Nephron (organoid): ENCODE measurements around the gene AP2A1.

ENCODE experiments used
- H3K27ac Mint-ChIP-seq, 3 experiments: 2 replicates each; pipeline ENCODE4 v1.8.0; 2020; ENCODE audit warnings: mixed read lengths in 3 of 3, mild to moderate bottlenecking in 2 of 3, moderate library complexity in 1 of 3
- H3K27me3 Mint-ChIP-seq: 2 replicates; pipeline ENCODE4 v1.8.0; 2021; ENCODE audit warnings: low read depth, mild to moderate bottlenecking, moderate library complexity, mixed read lengths
- H3K36me3 Mint-ChIP-seq: 2 replicates; pipeline ENCODE4 v1.8.0; 2020; ENCODE audit warnings: low read depth, mixed read lengths
- H3K4me1 Mint-ChIP-seq: 2 replicates; pipeline ENCODE4 v1.8.0; 2020; ENCODE audit warnings: mixed read lengths
- H3K4me3 Mint-ChIP-seq, 3 experiments: 2 replicates each; pipeline ENCODE4 v1.8.0; 2020; ENCODE audit warnings: mild to moderate bottlenecking in 3 of 3, mixed read lengths in 3 of 3, moderate library complexity in 2 of 3
- H3K9me3 Mint-ChIP-seq: 2 replicates; pipeline ENCODE4 v1.8.0; 2020; ENCODE audit warnings: mixed read lengths
- TF ChIP-seq, protein P1 (sequence below), 3 experiments: fragments of 200-600 bp; sonication (generic); IDR thresholded peaks; one replicate each; pipeline ENCODE4 v1.5.0; 2021; ENCODE audit warnings: antibody characterized with exemption in 3 of 3; ENCODE audit not compliant: unreplicated experiment in 3 of 3

Gene AP2A1

DNA sequence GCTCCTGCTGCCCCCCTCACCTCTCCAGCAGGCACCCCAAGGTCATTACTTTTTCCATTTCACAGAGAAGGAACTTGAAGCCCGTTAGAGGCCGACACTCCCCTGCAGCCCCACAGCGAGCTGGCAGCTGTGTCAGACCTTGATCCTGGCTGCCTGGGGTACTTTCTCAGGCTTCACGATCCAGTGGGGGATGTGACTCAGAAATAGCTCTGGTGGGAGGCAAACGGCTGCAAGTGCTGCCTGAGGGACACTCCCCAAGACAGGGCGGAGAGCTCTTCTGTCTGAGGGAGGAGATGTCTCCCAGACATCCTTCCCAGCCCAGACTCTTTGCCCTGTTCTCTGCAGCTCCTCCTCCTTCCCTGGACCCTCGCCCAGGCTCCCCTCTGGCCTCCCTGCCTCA is 8.5 kb upstream of the AP2A1 start:
- H3K36me3 Mint-ChIP-seq = no peaks in the 10 kb centered on the region
- H3K4me1 Mint-ChIP-seq = peaks cover 21% of the 10 kb centered on the region

DNA sequence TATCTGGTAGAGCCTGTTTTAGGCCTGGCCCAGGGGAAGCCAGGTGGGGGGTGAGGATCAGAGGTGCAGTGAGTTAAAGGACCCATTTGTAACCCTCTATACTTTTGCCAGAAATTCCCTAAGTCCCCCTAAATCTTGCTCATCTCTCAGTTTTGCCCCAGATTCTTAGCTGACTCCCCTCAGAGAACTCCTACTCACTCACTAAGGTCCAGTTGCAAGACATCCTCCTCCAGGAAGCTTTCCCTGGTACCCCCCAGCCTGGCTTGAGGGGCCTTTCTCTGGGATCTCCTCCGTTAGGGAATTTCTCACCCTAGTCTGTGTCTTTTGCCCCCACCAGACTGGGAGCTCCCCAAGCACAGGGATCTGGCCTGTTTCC is 5.6 kb upstream of the AP2A1 start:
- TF ChIP-seq, protein P1, sequence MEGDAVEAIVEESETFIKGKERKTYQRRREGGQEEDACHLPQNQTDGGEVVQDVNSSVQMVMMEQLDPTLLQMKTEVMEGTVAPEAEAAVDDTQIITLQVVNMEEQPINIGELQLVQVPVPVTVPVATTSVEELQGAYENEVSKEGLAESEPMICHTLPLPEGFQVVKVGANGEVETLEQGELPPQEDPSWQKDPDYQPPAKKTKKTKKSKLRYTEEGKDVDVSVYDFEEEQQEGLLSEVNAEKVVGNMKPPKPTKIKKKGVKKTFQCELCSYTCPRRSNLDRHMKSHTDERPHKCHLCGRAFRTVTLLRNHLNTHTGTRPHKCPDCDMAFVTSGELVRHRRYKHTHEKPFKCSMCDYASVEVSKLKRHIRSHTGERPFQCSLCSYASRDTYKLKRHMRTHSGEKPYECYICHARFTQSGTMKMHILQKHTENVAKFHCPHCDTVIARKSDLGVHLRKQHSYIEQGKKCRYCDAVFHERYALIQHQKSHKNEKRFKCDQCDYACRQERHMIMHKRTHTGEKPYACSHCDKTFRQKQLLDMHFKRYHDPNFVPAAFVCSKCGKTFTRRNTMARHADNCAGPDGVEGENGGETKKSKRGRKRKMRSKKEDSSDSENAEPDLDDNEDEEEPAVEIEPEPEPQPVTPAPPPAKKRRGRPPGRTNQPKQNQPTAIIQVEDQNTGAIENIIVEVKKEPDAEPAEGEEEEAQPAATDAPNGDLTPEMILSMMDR (IDR thresholded peaks at IDR 0.05; ENCODE audit: unreplicated experiment in 3 of 3) = no peak
- Mint-ChIP-seq H3K4me1 (peaks cover 36% of the 10 kb centered on the region), H3K27me3 (peaks cover 4% of the 10 kb centered on the region), H3K27ac (peak overlapping the region; percentile 58 to 98 (median 93)), H3K4me3 (no peak overlapping the region), H3K9me3 (peaks cover 4% of the 10 kb centered on the region), H3K36me3 (no peaks in the 10 kb centered on the region)

More for the DNA sequence above, 8.5 kb upstream of the AP2A1 start:
- Mint-ChIP-seq H3K9me3 (peaks cover 14% of the 10 kb centered on the region), H3K27me3 (peaks cover 4% of the 10 kb centered on the region), H3K4me3 (no peak overlapping the region), H3K27ac (peak overlapping the region; percentile 39 to 89 (median 77))
- TF ChIP-seq, protein P1 (IDR thresholded peaks at IDR 0.05; ENCODE audit: unreplicated experiment in 3 of 3) = no peak

DNA sequence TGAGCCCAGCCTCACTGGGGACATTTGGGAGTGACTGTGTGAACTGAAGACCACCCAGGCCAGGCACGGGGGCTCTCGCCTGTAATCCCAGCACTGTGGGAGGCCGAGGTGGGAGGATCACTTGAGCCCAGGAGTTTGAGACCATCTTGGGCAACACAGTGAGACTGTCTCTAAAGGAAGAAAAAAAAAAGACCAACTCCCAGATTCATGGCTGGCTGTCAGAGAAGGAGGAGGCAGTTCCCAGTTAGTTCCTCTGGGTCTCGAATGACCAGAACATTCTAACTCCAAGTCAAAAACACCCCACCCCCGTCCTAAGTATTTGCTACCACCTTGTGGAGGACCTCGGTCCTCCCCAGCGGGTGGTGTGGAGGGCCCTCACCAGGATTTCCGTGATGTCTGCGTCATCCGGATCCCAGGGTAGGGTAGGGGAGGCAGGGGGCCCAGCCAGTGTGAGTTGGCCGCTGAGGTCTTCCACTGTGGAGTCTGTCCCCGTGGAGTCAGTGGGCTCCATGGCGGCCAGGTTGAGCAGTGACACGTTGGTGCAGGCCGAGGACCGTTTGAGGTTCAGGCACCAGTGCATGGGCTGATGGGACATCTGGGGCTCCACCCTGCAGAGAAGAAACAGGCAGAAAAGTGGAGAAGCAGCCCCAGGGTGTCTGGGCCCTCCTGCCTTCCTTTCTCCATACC is 5.0 kb upstream of the AP2A1 start:
- H3K27me3 Mint-ChIP-seq = peaks cover 4% of the 10 kb centered on the region
- TF ChIP-seq, protein P1 (IDR thresholded peaks at IDR 0.05; ENCODE audit: unreplicated experiment in 3 of 3) = peak in 1 of 3 experiments; percentile 10
- H3K36me3 Mint-ChIP-seq = no peaks in the 10 kb centered on the region
- H3K4me3 Mint-ChIP-seq = peak overlapping the region in 1 of 3 experiments; percentile 8
- peaks cover 36% of the 10 kb centered on the region for H3K4me1 Mint-ChIP-seq
- H3K9me3 Mint-ChIP-seq = peaks cover 4% of the 10 kb centered on the region
- peak overlapping the region; percentile 58 to 98 (median 93) for H3K27ac Mint-ChIP-seq

DNA sequence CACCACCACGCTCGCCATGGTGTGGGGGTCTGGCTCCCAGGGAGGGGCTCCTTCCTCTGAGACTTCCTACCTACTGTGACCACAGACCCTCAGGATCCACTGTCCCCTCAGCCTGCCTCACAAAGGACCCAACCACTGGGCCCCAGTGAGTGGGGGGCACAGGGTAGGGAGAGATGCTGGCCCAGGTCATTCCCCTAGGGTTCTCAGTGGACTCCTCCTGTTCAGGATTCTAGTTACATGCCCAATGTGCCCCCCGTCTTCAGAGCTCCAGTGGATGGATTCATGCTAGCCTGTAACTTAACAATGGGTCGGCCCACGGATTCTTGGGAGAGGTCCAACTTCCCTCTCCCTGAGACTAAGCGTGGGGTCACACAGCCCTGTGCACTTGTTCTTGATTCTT is 3.6 kb upstream of the AP2A1 start, which contains the start of gene TSKS:
TSS of gene TSKS (minus strand) at position 77 of the 400 bp plus-strand sequence. CDS start at position 18, 59 bp downstream.
- H3K4me1 Mint-ChIP-seq = peaks cover 44% of the 10 kb centered on the region
- TF ChIP-seq, protein P1 (IDR thresholded peaks at IDR 0.05; ENCODE audit: unreplicated experiment in 3 of 3) = no peak
- peaks cover under 1% of the 10 kb centered on the region for H3K36me3 Mint-ChIP-seq
- peak within 1 kb of the TSS; percentile 54 to 98 (median 93) for H3K27ac Mint-ChIP-seq
- peaks cover under 1% of the 10 kb centered on the region for H3K9me3 Mint-ChIP-seq
- no peak within 1 kb of the TSS for H3K4me3 Mint-ChIP-seq
- H3K27me3 Mint-ChIP-seq = no peaks in the 10 kb centered on the region

DNA sequence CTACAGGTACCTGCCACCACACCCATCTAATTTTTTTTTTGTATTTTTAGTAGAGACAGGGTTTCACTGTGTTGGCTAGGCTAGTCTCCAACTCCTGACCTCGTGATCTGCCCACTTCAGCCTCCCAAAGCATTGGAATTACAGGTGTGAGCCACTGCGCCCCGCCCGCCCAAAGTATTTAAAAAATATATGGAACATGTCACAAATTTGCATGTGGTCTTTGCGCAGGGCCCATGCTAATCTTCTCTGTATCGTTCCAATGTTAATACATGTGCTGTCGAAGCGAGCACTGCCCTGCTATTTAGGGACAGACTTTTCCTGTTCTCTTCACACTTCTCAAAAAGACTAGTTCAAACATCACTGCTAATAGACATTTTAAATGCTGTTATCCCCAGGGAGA is 2.5 kb upstream of the AP2A1 start:
- no peak overlapping the region for H3K4me3 Mint-ChIP-seq
- H3K9me3 Mint-ChIP-seq = no peaks in the 10 kb centered on the region
- peak overlapping the region; percentile 91 to 93 (median 92) for H3K27ac Mint-ChIP-seq
- H3K36me3 Mint-ChIP-seq = peaks cover 4% of the 10 kb centered on the region
- peaks cover 46% of the 10 kb centered on the region for H3K4me1 Mint-ChIP-seq
- TF ChIP-seq, protein P1 (IDR thresholded peaks at IDR 0.05; ENCODE audit: unreplicated experiment in 3 of 3) = no peak
- H3K27me3 Mint-ChIP-seq = no peaks in the 10 kb centered on the region
